Measurements from ENCODE around the gene CPXCR1.
"Not testable (repeated sequence)": the region's sequence is repeated elsewhere in the genome, so short reads cannot be mapped to it uniquely, and the experiment has no call there.

Gene CPXCR1

DNA sequence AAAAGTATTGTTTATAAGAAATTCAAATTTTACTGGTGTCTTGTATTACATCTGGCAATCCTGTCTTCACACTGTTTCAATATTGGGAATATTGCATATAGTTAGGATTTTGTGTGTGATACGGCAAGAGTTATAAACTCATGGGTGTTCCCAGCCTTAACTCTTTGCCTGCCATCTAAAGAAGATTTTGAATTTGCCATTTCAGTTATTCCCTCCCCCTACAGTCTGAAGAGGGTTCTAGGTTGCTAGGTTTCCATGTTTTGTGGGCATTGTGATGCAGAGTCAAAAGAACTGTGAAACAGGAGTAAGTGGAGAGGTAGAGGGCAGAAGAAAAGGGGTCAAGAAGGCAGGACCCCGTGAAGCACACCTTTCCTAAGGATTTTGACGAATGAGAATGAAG, at the start of gene CPXCR1:
TSS of gene CPXCR1 (plus strand) at position 301 of the 400 bp plus-strand sequence. CDS start 6,190 bp downstream, outside the sequence.
- no peak within 1 kb of the TSS for H3K4me3 ChIP-seq
- H3K27me3 ChIP-seq = no peaks in the 10 kb centered on the region
- TF ChIP-seq, protein P1, sequence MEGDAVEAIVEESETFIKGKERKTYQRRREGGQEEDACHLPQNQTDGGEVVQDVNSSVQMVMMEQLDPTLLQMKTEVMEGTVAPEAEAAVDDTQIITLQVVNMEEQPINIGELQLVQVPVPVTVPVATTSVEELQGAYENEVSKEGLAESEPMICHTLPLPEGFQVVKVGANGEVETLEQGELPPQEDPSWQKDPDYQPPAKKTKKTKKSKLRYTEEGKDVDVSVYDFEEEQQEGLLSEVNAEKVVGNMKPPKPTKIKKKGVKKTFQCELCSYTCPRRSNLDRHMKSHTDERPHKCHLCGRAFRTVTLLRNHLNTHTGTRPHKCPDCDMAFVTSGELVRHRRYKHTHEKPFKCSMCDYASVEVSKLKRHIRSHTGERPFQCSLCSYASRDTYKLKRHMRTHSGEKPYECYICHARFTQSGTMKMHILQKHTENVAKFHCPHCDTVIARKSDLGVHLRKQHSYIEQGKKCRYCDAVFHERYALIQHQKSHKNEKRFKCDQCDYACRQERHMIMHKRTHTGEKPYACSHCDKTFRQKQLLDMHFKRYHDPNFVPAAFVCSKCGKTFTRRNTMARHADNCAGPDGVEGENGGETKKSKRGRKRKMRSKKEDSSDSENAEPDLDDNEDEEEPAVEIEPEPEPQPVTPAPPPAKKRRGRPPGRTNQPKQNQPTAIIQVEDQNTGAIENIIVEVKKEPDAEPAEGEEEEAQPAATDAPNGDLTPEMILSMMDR (IDR thresholded peaks at IDR 0.05) = no peak
- intact Hi-C loops (cut with DNase I; ENCODE audit: low total_unique reads) = no loop called here
- no peaks in the 10 kb centered on the region for H3K9me3 ChIP-seq
- no peaks in the 10 kb centered on the region for H3K36me3 ChIP-seq
- no peak for DNase-seq
- no peak within 1 kb of the TSS for H3K27ac ChIP-seq
- no peaks in the 10 kb centered on the region for H3K4me1 ChIP-seq

DNA sequence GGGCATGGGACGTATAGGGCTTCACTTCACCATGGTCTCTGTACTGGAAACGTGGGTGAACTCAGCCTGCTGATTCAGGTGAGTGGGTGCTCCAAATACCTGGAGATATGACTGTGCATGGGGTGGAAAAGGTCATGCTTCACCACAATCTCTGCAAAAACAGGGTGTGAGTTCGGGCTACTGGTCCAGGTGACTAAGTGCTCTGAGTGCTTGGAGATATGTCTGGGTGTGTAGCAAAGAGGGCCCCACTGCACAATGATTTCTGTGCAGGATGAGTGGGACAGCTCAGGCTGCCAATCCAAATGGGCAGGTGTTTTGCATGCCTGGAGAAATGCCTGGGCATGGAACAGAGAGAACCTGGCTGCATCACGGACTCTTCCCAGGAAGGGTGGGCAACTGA, 11.2 kb upstream of the CPXCR1 start:
- intact Hi-C loops (cut with DNase I; ENCODE audit: low total_unique reads) = no loop called here
- no peaks in the 10 kb centered on the region for H3K27me3 ChIP-seq
- TF ChIP-seq, protein P1 (IDR thresholded peaks at IDR 0.05) = no peak
- no peaks in the 10 kb centered on the region for H3K9me3 ChIP-seq
- no peaks in the 10 kb centered on the region for H3K4me1 ChIP-seq
- H3K36me3 ChIP-seq = no peaks in the 10 kb centered on the region
- DNase-seq = no peak
- no peak overlapping the region for H3K4me3 ChIP-seq
- H3K27ac ChIP-seq = no peak overlapping the region

DNA sequence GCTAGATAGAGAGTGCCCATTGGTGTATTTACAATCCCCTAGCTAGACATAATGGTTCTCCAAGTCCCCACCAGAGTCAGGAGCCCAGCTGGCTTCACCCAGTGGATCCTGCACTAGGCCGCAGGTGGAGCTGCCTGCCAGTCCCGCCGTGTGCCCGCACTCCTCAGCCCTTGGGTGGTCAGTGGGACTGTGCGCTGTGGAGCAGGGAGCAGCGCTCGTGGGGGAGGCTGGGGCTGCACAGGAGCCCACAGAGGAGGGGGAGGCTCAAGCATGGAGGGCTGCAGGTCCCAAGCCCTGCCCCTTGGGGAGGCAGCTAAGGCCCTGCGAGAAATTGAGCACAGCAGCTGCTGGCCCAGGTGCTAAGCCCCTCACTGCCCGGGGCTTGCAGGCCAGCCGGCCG, 810 bp upstream of the CPXCR1 start:
- H3K27me3 ChIP-seq; H3K27ac ChIP-seq; intact Hi-C loops (cut with DNase I; ENCODE audit: low total_unique reads); H3K9me3 ChIP-seq; H3K4me1 ChIP-seq; DNase-seq; H3K4me3 ChIP-seq; H3K36me3 ChIP-seq: not testable (repeated sequence)

DNA sequence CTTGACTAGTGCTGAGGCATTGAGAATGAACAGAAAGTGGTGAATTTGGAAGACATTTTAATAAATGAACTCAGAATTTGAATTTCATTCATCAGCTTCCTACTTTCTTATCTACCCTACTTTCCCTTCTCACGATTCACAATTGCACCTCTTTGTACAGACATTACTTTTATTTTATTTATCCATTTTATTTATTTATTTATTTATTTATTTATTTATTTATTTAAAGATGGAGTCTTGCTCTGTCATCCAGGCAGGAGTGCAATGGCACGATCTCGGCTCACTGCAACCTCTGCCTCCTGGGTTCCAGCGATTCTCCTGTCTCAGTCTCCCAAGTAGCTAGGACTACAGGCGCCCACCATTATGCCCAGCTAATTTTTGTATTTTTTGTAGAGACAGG, 5.3 kb downstream of the CPXCR1 start:
- H3K4me1 ChIP-seq; H3K27me3 ChIP-seq; H3K27ac ChIP-seq; H3K36me3 ChIP-seq; DNase-seq; H3K4me3 ChIP-seq; intact Hi-C loops (cut with DNase I; ENCODE audit: low total_unique reads); H3K9me3 ChIP-seq: not testable (repeated sequence)

DNA sequence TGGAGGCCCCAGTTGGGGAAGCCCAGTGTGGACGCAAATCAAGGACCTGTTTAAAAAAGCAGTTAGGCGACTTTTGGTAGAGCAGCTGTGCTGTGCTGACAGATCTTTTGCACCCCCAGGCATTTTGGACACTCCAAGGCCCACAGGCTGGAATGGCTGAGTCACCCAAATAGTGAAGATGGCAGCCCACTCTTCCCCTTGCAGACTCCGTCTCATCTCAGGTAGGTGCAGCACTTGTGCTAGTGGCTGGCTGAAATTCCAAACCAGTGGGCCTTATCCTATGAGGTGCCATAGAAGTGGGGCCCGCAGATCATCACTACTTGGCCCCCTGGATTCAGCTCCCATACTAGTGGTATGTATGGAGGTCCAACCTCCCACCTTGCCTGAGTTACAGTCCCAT, 42.8 kb downstream of the CPXCR1 start:
- no peak for DNase-seq
- no peaks in the 10 kb centered on the region for H3K27me3 ChIP-seq
- no peaks in the 10 kb centered on the region for H3K36me3 ChIP-seq

More for the DNA sequence above, 42.8 kb downstream of the CPXCR1 start:
- no peaks in the 10 kb centered on the region for H3K4me1 ChIP-seq
- H3K27ac ChIP-seq = no peak overlapping the region
- peaks cover 0 to 4% (median 0%) of the 10 kb centered on the region in 3 donors for H3K9me3 ChIP-seq
- intact Hi-C loops (cut with DNase I; ENCODE audit: low total_unique reads) = no loop called here
- TF ChIP-seq, protein P1 (IDR thresholded peaks at IDR 0.05) = no peak
- no peak overlapping the region for H3K4me3 ChIP-seq
